DOHH2 (cell line): Measurements from ENCODE around the gene VPS13A.

Experiments
- EZH2phosphoT487 ChIP-seq: fragments of 200-600 bp; sonication (generic); IDR thresholded peaks from 2 replicates; pipeline ENCODE4 v1.6.1; 2017; ENCODE audit warnings: borderline replicate concordance, mild to moderate bottlenecking, antibody characterized with exemption, low read length, moderate library complexity, mixed read lengths
- TF ChIP-seq, protein P1 (sequence below): fragments of 200-600 bp; sonication (generic); IDR thresholded peaks from one replicate; pipeline ENCODE4 v1.5.1; 2014; ENCODE audit warnings: antibody characterized with exemption, mild to moderate bottlenecking, low read depth, low read length; ENCODE audit not compliant: poor library complexity, severe bottlenecking

DNA sequence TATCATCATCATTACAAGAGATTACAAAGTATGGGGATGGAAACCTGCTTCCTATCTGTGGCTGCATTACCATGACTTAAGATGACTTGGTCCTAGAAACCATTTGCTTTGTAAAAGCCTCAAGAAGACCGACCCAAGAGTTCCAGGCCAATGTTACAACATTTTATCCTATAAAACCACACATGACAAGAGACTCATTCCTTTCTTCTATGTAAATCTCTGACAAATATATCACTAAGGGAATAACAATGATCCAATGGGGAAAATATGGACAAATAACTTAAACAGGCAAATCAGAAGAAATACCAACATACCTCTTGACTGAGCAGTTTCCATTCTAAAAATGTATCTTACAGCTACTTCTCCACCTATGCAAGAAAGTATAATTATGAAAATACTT lies 44.3 kb upstream of the VPS13A start:
- TF ChIP-seq, protein P1, sequence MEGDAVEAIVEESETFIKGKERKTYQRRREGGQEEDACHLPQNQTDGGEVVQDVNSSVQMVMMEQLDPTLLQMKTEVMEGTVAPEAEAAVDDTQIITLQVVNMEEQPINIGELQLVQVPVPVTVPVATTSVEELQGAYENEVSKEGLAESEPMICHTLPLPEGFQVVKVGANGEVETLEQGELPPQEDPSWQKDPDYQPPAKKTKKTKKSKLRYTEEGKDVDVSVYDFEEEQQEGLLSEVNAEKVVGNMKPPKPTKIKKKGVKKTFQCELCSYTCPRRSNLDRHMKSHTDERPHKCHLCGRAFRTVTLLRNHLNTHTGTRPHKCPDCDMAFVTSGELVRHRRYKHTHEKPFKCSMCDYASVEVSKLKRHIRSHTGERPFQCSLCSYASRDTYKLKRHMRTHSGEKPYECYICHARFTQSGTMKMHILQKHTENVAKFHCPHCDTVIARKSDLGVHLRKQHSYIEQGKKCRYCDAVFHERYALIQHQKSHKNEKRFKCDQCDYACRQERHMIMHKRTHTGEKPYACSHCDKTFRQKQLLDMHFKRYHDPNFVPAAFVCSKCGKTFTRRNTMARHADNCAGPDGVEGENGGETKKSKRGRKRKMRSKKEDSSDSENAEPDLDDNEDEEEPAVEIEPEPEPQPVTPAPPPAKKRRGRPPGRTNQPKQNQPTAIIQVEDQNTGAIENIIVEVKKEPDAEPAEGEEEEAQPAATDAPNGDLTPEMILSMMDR: no peak
- no peak for TF ChIP-seq EZH2phosphoT487
